HG03378 (cell line): ENCODE results near the gene RSPO3.

Source experiments
- ATAC-seq: cut with Tn5 transposase; IDR thresholded peaks from one replicate; pipeline ENCODE4 v1.9.1; 2021; ENCODE audit warnings: mild to moderate bottlenecking, moderate library complexity; ENCODE audit not compliant: unreplicated experiment

Gene RSPO3

DNA sequence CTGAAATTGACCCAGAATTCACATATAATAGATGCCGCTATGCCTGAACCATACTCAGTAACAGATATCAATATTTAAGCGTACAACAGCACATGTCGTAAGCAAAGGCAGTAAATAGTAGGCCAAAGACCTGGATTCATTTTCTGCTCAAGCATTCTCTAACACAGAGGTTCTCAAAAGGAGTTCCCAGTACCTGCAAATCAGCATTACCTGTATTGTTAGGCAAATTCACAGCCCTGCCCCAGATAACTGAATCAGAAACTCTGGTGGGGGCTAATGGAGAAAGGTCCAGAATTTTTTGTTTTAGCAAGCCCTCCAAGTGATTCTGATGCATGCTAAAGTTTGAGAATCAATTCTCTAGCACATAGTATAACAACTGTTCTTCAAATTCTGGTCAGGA, 36.0 kb downstream of the RSPO3 start:
- no peak for ATAC-seq

DNA sequence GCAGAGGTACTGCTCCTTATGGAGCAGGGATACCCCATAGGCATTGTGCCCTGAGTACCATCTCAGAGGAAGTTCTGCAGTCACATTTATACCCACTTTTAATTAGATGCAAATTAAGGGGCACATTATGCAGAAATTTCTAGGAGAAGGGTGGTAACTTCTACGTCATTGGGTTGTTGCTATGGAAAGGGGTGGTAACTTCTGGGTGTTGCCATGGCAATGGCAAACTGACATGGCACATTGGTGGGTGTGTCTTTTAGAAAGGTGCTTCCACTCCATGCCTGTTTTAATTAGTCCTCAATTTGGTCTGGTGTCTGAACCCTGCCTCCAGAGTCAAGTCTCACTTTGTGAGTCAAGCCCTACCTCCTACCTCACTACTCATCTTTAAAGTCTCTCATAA, 42.0 kb downstream of the RSPO3 start:
- no peak for ATAC-seq

DNA sequence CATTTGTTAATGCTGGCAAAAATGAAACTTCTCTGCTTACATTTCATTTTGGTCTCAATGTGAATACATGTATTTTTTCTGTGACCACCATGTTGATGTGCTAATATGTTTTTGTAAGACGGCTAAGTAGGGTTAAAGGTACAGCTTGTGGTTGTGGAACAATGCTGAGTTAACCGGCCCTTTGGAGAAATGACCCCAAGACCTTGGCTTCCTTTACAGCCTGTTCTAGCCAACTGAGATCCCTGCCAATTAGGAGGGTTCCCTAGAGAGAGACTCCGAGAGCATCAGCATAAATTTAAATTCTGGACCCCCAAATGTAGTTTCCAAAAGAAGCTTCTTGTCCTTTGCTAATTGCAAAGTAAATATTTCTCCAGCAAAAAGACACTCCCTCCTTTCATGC, 44.4 kb downstream of the RSPO3 start:
- no peak for ATAC-seq

DNA sequence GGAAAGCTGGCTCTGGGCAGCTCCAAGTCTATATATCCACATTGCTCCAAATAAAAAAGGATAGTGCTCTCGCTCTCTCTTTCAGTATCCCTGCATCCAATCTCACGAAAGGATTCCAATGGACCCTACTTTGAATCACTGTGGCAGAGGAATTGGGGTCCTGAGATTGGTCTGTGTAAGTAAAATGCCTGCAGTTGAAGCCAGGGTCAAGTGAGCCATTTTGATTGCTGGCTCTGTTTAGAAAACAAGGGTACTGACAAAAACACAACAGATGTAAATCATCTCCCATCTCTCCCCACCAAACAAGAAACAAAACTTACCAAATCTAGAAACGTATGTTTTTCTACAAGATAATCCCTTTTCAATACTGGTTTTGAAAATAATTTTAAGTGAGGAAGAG, 45.6 kb downstream of the RSPO3 start:
- no peak for ATAC-seq

DNA sequence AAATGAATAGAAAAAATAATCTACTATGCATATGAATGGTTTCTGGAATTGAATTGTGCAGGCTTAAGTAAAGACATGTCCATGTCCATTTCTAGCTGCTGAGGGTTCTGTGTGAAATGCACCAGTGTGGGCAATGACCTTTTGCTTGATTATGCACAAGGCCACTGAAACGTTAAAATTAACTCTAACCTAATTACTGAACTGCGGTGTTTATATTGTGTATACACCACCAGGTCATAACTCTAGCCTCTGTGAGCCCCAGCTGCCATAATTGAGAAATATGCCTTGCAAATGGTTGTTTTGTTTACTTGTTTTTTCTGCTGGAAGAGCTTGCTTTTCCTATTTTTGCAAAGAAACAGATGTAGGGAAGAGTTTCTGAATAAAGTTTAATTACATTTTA, 46.1 kb downstream of the RSPO3 start:
- no peak for ATAC-seq

DNA sequence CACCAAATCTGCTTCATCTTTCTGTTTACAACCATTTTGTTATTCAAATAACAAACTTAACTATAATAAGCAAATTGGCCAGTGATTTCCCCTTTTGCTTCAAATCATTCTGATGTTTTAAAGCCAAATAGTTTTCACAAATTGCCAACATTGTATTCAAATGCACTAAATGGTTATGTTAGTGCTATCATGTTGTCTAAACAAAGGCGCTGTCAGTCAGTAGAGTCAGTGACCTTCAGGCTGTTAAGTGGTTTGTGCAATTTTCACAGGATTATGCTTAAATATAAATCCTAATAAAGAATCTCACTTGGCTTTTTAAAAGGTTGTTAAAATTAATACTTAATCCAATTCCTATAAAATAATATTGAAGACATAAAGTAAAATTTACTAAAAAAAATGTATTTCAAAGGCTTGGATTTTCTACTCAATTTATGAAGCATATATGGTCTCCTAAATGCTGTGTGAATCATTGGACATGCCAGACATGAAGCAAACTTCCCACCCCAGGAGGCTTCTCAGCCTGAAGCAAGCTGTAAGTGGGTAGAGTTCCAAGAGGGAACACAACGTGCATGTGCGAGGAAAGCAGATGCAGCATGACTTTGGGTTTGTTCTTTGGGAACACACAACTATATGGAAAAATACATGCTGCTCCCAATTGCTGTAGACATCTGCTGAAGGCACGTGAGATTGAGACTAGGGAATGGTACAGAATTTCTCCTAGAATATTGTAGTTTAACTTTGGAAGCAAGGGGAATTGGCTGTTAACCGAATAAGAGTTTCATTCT, 54.9 kb downstream of the RSPO3 start:
- no peak for ATAC-seq

DNA sequence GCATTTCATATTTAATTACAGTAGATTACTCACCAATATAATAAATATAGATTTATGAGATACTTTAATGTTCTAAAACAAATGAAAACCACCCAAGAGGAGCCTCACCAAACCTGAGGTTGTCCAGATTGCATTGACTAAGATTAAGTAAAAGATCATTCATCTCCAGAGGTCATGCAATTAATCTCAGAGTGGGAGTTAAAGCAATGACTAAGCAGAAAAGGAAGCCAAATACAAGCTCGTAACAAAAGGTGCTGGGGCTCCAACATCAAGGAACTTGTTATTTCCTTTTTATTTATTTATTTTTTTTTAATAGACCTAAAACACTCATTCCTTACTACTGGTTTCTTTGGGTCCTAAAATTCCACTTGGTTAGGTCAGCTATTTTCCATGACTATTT, 57.7 kb downstream of the RSPO3 start:
- ATAC-seq = no peak

DNA sequence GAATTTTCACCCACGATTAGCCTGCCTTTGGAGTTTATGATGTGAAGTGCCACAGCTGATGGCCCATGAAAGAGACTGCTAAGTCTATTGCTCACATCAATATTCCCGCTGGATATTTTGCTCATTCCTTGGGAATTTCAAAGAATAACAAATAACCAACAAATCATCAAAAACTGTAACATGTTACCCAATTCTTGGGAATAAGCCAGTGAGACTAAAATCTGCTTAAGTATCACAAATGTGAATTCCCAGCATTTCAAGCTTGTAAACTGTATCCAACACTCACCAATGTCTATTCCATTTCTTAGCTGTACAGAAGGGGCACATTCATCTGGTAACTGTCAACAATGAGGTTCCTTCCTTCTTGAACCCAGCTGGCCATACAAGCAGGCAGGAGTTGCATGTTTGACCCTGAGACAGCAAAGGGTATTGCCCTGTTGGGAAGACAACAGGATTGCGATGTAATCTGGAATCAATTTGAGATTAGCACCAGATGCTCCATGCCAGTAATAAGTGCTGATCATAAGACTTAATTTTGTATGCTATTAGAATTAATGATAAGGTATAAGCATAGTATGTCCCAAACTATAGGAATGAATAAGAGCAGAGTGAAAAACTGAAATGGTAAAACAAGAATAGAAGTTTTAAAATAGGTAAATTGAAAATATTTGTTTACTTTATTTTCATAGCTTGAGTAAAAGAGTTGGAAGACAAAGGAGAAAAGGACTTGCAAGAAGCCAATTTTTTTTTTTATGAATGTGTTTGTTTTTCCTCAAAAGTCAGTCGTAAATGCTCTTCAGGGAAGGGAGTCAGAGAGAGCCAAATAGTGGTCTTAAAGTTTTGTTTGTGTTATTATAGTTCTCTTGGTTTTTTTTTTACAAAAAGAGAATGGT, 58.8 kb downstream of the RSPO3 start:
- ATAC-seq = no peak

DNA sequence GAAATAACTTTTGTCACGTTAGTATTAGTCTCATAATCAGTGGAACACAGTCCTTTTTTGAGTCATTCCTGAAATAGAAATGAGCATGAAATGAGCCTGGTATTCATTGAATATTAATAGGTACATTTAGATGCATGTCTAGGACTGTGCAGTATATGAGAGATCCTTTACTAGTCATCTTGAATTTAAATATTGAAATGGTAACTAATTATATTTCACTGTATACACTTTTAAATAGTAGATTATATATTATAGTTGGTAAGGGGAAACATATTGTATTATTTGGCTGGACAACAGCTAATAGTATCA, 59.4 kb downstream of the RSPO3 start:
- ATAC-seq = no peak

DNA sequence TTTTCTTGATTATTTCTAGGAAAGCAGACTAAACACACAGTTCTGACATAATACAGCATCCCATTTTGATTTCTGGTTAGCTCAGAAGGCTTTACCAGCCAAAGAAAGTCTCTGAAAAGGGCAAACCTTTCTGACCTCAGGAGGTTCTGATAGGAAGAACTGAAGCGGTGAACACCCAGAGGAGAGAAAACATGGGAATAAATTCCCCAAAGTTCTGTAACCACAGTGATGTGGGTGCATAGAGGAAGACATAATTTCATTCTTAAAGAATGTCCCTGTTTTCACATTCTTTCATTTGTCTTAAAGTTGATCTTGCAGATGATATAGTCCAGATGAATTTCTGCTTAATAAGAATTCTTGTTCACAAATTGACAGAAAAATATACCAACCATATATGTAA, 60.3 kb downstream of the RSPO3 start:
- ATAC-seq = no peak

DNA sequence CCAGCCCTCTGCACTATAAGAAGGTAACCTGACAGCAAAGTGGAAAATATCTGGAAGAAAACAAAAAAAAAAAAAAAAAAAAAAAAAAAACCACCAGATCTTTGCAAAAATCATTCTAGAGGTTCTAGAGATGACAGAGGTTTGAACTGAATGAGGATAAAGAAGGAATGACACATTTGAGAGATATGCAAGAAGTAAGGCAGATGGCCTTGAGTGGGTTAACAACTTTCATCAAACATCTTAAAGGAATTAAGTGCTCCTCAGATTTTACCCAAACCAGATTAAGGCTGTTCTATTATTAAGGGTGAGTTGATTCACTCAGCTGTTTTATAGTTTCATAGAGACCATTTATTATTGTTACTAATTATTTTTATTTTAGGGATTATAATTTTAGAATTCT, 62.0 kb downstream of the RSPO3 start:
- no peak for ATAC-seq

DNA sequence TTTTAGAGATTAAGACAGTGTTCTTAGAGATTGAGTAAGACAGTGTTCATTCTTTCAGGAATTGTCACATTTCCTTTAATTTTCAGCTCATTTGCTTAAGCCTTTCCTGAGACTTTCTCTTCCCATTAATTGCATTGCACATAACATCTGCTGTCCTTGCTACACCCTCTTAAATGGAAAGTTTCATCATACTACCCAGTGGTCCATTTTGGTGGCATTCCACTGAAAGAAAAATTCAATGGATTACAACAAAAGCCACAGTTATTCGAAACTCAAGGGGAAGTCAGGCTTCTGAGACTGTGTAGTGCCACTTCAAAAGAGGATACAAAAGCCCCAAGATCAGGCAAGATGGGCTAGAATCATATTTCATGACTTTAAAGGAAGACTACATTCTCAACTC, 64.0 kb downstream of the RSPO3 start:
- ATAC-seq = no peak

DNA sequence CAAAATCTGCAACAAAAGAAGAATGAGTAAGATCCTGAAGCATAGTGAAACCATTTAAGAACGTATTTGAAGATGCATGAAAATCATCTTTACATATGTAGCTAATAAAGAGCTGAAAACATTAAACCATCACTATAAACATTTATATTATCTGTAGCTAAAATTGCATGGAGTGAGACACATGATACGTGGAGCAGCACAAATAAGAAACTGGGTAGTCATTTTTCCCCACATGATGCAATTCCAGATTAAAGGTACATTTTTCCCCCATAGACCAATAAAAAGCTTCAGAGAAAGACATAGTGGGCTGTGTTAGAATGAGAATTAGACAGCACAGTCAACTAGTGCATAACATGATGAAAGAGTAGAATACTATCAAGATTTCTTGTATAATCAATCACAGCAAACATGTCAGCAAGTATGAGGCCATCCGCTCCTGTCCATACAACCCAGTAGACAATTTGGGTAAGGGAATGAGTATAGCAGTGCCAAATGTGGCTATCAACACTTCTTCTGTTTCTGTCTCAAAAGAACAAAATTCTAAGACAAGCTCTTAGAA, 67.0 kb downstream of the RSPO3 start:
- ATAC-seq = no peak

DNA sequence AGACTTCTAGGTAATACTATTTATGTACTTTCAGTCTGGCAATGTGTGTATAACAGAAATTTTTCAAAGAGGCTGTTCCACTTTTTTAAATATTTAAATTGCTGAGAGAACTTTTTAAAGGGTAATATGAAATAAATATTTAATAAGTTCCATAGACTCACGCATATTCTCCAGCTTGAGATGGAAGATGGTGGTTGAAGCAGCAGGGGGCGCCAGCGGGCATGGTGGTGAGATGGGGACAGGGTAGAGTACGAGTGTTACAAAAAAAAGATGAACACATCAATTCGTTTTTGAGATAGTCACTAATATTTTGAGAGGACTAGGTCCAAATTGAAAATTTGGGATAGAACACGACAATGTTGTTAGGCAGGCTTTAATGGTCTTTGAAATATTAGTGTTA, 68.4 kb downstream of the RSPO3 start:
- ATAC-seq = peak; percentile 64

DNA sequence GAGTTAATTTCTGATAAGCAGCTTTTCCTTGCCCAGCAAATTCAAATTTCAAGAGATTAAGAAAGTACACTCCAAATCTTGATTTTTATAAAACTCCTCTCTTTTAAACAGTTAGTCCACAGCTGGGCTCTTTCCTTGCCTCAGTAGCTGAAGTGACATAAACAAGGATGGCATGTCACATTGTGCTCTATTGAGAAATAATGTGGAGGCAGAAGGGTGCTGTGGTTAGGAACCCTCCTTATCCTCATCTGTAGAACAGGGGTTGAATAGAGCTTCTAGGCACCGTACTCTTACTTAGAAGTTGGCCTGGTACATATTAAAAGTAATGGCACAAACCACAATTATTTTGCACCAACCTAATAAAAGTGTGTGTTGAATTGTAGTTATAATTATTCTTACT, 70.3 kb downstream of the RSPO3 start:
- no peak for ATAC-seq

DNA sequence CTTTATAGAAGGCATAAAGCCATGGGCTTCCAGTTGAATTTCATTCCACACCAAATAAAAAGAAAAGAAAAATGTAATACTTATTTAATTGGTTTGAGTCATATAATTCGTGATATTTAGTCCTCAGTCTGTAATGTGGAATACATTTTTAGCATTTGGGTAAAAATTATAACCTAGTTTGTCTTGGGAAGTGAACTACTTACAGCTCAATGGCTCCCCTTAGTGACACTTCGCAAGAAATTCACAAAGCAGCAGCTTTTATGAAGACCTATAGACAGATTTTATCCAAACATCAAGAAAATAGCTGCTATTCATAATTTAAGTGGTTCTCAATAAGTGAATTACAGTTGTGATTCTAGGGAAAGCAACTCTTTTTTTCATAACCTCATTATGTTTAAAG, 72.1 kb downstream of the RSPO3 start:
- ATAC-seq = no peak

DNA sequence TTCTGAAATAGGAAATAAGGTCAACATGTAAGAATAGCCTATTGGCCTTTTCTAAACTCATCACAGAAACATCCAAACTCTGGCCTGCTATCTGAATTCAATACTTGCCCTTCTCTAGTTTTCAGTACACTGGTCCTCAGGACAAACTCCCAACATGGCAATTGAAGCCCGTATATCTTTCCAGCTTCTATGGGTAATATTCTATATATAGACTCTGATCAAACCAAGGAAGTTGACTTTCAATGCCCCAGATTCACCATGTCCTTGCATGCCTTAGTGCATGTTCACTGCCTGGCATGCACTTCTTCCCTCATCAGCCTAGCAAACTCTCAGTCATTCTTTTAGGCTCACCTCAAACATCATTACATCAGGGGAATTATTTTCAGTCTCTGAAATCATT, 73.2 kb downstream of the RSPO3 start:
- no peak for ATAC-seq

DNA sequence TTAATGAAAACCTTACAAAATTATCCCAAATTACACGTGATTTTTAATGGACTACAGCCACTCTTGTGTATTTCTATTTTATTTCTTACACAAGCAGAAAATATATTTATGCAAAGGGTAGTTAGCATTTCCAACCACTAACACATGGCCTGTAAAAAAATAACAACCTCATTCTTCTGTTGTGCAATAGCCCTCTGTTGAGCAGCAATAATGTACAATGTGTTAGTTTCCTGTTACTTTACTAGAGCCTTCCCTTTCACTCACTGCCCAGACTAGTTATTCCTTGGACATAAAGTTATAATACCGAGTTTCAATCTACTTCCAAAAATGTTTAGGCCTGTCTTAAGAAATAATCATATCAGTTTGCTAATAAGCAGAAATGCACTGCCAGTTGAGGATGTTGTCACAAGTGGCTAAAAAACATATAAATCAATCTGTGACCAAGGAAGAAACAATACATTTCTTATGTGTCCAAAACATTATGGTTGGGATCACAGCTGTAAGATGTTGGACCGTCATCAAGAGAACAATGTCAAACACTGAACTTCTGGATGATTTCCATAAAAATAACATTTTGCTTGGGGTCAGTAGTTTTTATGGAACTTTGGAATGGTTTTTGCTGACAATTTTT, 74.6 kb downstream of the RSPO3 start:
- ATAC-seq = no peak

DNA sequence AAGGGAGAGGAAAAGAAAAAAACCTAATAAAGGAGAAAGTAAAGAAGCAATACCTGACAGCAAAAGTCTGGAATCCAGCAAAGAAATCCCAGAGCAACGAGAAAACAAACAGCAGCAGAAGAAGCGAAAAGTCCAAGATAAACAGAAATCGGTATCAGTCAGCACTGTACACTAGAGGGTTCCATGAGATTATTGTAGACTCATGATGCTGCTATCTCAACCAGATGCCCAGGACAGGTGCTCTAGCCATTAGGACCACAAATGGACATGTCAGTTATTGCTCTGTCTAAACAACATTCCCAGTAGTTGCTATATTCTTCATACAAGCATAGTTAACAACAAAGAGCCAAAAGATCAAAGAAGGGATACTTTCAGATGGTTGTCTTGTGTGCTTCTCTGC, 77.4 kb downstream of the RSPO3 start:
- no peak for ATAC-seq

DNA sequence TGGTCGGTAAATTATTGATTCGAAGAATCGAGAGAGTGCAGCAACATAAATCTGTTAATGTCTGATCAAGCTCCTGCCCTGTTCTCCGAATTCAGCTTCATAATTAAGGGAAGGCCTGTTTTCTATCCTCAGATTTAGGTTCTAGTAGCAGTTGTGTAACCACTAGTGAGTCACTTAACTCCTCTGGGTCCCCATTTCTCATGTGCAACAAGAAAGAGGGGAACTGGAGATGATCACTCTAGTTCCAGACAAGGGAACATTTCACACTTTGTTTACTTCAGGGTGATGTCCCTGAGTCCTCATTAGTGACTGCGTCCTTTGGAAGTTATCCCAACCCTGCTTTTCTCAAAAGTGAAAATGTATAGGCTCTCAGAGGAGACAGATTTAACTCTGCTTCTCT, 80.1 kb downstream of the RSPO3 start:
- ATAC-seq = no peak

DNA sequence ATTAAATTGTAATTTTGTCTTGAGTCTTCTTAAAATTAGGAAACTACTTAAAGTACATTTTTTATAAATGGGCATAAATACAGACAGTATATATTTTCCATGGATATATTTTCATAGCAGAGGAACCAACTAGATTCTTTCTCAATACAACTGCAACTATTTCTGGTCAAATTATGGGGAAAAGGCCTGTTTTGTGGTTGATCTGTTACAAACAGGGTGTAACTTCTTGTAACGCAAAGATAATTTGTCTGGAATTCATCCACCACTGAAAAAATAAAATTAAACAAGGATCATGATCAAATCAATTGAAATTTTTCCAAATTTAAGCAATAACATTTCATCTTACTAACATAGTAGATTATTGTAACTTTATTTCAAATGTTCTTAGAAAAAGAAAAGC, 81.0 kb downstream of the RSPO3 start:
- ATAC-seq = no peak

DNA sequence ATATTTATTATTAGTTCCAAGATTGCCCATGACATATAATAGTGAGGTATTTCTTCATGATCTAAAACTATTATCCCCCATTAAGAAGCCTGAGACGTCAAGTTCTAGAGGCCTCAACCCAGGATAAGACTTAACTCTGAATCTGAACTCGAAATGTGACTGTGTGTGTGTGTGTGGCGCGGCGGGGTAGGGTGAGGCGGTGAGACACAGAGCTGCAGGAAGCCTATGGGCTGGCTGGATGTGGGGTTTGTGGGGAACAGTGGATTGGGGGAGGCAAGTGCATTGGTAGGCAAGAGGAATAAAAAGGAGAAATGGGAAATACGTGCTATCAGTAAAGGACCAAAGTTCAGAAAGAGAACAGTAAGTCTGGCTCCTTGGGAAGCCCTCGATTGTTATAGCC, 81.6 kb downstream of the RSPO3 start:
- no peak for ATAC-seq
